Measurements from ENCODE around the gene APOBEC3G.

APOBEC3G gene

GRCh38 chr22:39125622-39126021, 48.5 kb downstream of the APOBEC3G start:
- no peak for DNase-seq (ENCODE audit: low spot score)

DNA sequence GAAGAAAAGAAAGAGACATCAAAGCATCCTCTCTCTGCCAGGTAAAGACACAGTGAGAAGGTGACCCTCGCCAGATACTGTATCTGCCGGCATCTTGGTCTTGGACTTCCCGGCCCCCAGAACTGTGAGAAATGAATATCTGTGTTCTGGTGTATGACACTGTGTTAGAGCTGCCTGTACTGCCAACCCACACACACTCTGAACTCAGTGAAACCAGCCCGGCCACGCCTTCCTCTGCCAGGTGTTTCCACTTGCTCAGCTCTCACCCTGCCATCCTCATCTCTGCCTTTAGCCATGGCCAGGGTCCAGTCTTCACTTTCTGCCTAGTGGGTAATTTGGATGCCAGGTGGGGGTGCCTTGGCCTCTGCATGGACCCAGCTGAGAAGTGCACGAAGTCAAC, 51.4 kb downstream of the APOBEC3G start:
- no peak for DNase-seq (ENCODE audit: low spot score)

GRCh38 chr22:39129081-39129480, 52.0 kb downstream of the APOBEC3G start:
- DNase-seq (ENCODE audit: low spot score): no peak

DNA sequence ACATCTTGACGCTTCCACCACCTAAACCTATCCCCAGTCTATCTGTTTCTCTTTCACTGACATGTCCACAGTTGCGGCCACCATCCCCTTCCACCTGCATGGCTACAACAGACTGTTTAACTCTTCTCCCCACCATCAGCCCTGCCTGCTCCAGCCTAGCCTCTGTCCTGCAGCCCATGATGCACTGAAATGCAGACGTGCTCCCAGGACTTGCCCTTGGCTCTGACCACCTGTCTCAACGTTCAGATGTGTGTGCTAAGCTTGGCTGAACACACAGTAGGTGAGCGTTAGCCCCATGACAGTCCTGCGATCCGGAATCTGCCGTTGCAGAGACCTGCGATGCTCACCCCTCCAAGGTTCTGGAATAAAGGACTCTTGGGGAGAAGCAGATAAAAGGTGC, 52.7 kb downstream of the APOBEC3G start:
- DNase-seq (ENCODE audit: low spot score): no peak

GRCh38 chr22:39130152-39130704, 53.2 kb downstream of the APOBEC3G start:
- DNase-seq (ENCODE audit: low spot score): no peak

- no peak for DNase-seq (ENCODE audit: low spot score)
Measured at GRCh38 chr22:39130892-39131855, 54.1 kb downstream of the APOBEC3G start.

DNA sequence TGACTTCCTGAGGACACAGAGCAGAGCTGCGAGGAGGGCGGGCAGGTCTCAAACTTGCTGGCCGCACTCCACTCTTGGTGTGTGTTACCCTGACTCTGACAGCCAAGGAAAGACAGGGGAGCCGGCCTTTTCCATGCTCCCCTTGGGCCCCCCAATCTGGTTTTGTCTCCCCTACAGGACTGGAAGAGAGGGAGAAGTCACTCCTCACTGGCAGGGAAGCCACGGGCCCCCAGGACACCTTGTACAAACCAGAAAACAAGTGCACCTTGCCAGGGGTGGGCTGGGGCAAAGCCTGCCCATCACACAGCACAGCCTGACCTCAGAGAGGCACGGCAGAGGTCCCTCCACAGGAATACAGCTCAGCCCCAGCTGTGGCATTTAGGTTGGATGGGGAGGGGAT, 55.2 kb downstream of the APOBEC3G start:
- DNase-seq (ENCODE audit: low spot score): no peak

DNA sequence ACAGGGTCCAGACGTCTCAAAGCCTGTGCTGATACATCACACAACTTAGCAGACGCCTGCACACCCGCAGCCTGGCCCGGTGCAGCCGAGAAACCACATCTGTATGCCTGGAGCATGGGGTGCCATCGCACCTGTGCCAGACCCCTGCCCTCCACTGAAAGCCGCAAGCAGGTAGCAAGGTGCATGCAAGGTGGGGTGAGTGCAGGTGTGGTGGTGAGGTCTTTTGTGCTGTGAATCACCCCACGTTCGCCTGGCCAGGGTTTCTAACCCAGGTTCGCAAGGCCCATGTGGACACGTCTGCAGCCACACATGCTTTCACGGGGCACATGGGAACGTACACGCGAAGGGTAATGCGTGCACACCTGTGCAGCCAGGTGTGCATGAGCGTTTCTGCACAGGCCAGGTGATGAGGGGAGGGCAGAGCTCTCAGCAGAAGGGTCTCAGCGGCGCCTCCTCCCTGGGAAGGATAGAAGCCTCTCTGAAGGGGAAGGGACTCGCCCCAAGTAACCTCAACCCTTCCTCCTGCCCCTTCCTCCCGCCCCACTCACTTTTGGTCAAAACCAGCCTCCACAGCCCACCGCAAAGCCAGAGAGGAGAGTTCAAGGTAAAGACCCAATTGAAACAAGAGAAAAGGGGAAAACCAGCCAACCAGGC, 55.9 kb downstream of the APOBEC3G start:
- no peak for DNase-seq (ENCODE audit: low spot score)

GRCh38 chr22:39133871-39134270, 56.8 kb downstream of the APOBEC3G start:
- DNase-seq (ENCODE audit: low spot score): no peak

GRCh38 chr22:39134366-39135091, 57.5 kb downstream of the APOBEC3G start:
- no peak for DNase-seq (ENCODE audit: low spot score)

- DNase-seq (ENCODE audit: low spot score): peak; percentile 75
Measured at GRCh38 chr22:39135092-39135896, 58.2 kb downstream of the APOBEC3G start.

DNA sequence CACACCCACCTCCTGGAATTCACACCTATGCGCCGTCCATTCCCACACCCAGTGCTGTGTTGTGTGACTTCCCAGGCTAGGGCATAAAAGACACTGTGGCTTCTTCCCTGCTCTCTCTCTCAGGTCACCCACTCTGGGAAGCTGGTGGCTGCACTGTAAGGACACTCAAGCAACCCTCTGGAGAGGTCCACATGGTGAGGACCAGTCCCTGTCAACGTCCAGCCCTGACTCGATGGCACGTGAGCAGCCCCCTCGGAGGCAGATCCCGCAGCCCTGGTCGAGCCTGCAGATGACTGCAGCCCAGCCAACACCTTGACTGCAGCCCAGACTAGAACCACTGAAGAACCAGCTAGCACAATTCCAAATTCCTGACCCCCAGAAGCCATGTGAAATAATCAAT, 59.2 kb downstream of the APOBEC3G start:
- no peak for DNase-seq (ENCODE audit: low spot score)

Measured in hematopoietic multipotent progenitor cell treated with erythropoietin and hydrocortisone succinate and interleukin-3 and kit ligand, for 17 days (in vitro differentiated cells).